WTC11 (cell line): Measurements from ENCODE around the gene CALML3. TPM values are rescaled to one million over a fixed set of nuclear protein-coding genes. Genes with fewer than 3 reads are reported as not detected.

Source experiments
- ATAC-seq: fragments of 200-7000 bp; cut with Tn5 transposase; 2 replicates; pipeline ENCODE4 v1.10.0; 2021; ENCODE audit warnings: mild to moderate bottlenecking, moderate library complexity
- CTCF ChIA-PET: fragments of 300-600 bp; sonication (Branson Sonifier 250); formaldehyde crosslinking; loops from one replicate; lab custom pipeline; 2021; ENCODE audit warnings: antibody characterized with exemption; lab: Charles Lee
- POLR2A ChIA-PET: fragments of 350-600 bp; sonication (Branson Sonifier 250); formaldehyde crosslinking; loops from one replicate; lab custom pipeline; 2021; ENCODE audit warnings: antibody characterized with exemption; lab: Charles Lee
- DNase-seq: peaks from one replicate; pipeline ENCODE4 v3.0.0; 2021; ENCODE audit warnings: low spot score
- H3K27ac Mint-ChIP-seq: 2 replicates; pipeline ENCODE4 v1.8.0; 2021; ENCODE audit warnings: mixed read lengths
- H3K27me3 Mint-ChIP-seq: 2 replicates; pipeline ENCODE4 v1.8.0; 2021; ENCODE audit warnings: low read depth, mild to moderate bottlenecking, moderate library complexity, mixed read lengths
- H3K36me3 Mint-ChIP-seq: 2 replicates; pipeline ENCODE4 v1.8.0; 2021; ENCODE audit warnings: mixed read lengths
- H3K4me1 Mint-ChIP-seq: 2 replicates; pipeline ENCODE4 v1.8.0; 2022; ENCODE audit warnings: mixed read lengths
- H3K4me3 Mint-ChIP-seq: 2 replicates; pipeline ENCODE4 v1.8.0; 2021; ENCODE audit warnings: mild to moderate bottlenecking, moderate library complexity, mixed read lengths
- H3K9me3 Mint-ChIP-seq: 2 replicates; pipeline ENCODE4 v1.8.0; 2021; ENCODE audit warnings: mixed read lengths
- CBFB ChIP-seq: sonication (generic); formaldehyde crosslinking; IDR thresholded peaks from 2 replicates; pipeline ENCODE4 v1.8.1; 2022; ENCODE audit warnings: mild to moderate bottlenecking, low read depth, missing genetic modification reagents
- FOXJ3 ChIP-seq: sonication (generic); formaldehyde crosslinking; IDR thresholded peaks from 2 replicates; pipeline ENCODE4 v1.9.0; 2021; ENCODE audit warnings: missing genetic modification reagents, mild to moderate bottlenecking, borderline replicate concordance
- FOXK1 ChIP-seq: sonication (generic); formaldehyde crosslinking; IDR thresholded peaks from 2 replicates; pipeline ENCODE4 v1.8.0; 2022; ENCODE audit warnings: mild to moderate bottlenecking, moderate library complexity, missing genetic modification reagents
- GABPB1 ChIP-seq: sonication (generic); formaldehyde crosslinking; IDR thresholded peaks from 2 replicates; pipeline ENCODE4 v1.8.1; 2023; ENCODE audit warnings: mild to moderate bottlenecking, missing genetic modification reagents
- HMGA2 ChIP-seq: fragments of 250-450 bp; sonication (Bioruptor Pico); IDR thresholded peaks from 2 replicates; pipeline ENCODE4 v1.4.0; 2021; ENCODE audit warnings: mild to moderate bottlenecking, moderate library complexity
- IRF2 ChIP-seq: sonication (generic); formaldehyde crosslinking; IDR thresholded peaks from 2 replicates; pipeline ENCODE4 v1.8.0; 2022; ENCODE audit warnings: low read depth, missing genetic modification reagents, borderline replicate concordance
- JAZF1 ChIP-seq: fragments of 250-450 bp; sonication (Bioruptor Pico); IDR thresholded peaks from 2 replicates; pipeline ENCODE4 v1.9.0; 2021; ENCODE audit warnings: moderate library complexity, mild to moderate bottlenecking, inconsistent platforms
- NFYB ChIP-seq: sonication (generic); formaldehyde crosslinking; conservative IDR thresholded peaks from 2 replicates; pipeline ENCODE4 v1.8.0; 2022; ENCODE audit warnings: low read depth, missing genetic modification reagents
- OVOL2 ChIP-seq: fragments of 250-450 bp; sonication (Bioruptor Pico); IDR thresholded peaks from 2 replicates; pipeline ENCODE4 v1.9.0; 2021; ENCODE audit warnings: mild to moderate bottlenecking, borderline replicate concordance
- SMAD3 ChIP-seq: sonication (generic); formaldehyde crosslinking; IDR thresholded peaks from 2 replicates; pipeline ENCODE4 v1.8.0; 2022; ENCODE audit warnings: missing genetic modification reagents, mild to moderate bottlenecking, borderline replicate concordance
- SP1 ChIP-seq: sonication (generic); formaldehyde crosslinking; conservative IDR thresholded peaks from 2 replicates; pipeline ENCODE4 v1.8.1; 2022; ENCODE audit warnings: missing genetic modification reagents
- TEAD4 ChIP-seq: sonication (generic); formaldehyde crosslinking; IDR thresholded peaks from 2 replicates; pipeline ENCODE4 v1.8.0; 2022; ENCODE audit warnings: mild to moderate bottlenecking, missing genetic modification reagents
- ZNF219 ChIP-seq: sonication (generic); formaldehyde crosslinking; IDR thresholded peaks from 2 replicates; pipeline ENCODE4 v1.8.0; 2023; ENCODE audit warnings: missing genetic modification reagents, mild to moderate bottlenecking, borderline replicate concordance
- ZNF263 ChIP-seq: sonication (generic); formaldehyde crosslinking; IDR thresholded peaks from 2 replicates; pipeline ENCODE4 v1.8.1; 2022; ENCODE audit warnings: low read depth, mild to moderate bottlenecking, moderate library complexity, missing genetic modification reagents
- ZNF416 ChIP-seq: fragments of 250-450 bp; sonication (Bioruptor Pico); IDR thresholded peaks from 2 replicates; pipeline ENCODE4 v1.9.0; 2021; ENCODE audit warnings: mild to moderate bottlenecking, inconsistent platforms
- ZNF423 ChIP-seq: fragments of 250-450 bp; sonication (Bioruptor Pico); IDR thresholded peaks from 2 replicates; pipeline ENCODE4 v2.1.2; 2022; ENCODE audit warnings: mild to moderate bottlenecking, moderate library complexity
- total RNA-seq: library from RNA; stranded (reverse); gene quantifications from 3 replicates; pipeline ENCODE4 v1.2.3, GENCODE V29; 2021
- TF ChIP-seq, protein P1 (sequence below): sonication (generic); formaldehyde crosslinking; IDR thresholded peaks from 2 replicates; pipeline ENCODE4 v1.8.1; 2023; ENCODE audit warnings: mild to moderate bottlenecking, missing genetic modification reagents
- TF ChIP-seq, protein P2 (sequence below): fragments of 250-450 bp; sonication (Bioruptor Pico); IDR thresholded peaks from 2 replicates; pipeline ENCODE4 v1.9.0; 2021; ENCODE audit warnings: mild to moderate bottlenecking, borderline replicate concordance
- TF ChIP-seq, protein P3 (sequence below): fragments of 200-600 bp; IDR thresholded peaks from 2 replicates; pipeline ENCODE4 v1.8.0; 2022; ENCODE audit warnings: antibody characterized with exemption
- TF ChIP-seq, protein P4 (sequence below): sonication (generic); formaldehyde crosslinking; IDR thresholded peaks from 2 replicates; pipeline ENCODE4 v1.8.0; 2022; ENCODE audit warnings: mild to moderate bottlenecking, missing genetic modification reagents
- TF ChIP-seq, protein P5 (sequence below): fragments of 250-450 bp; sonication (Bioruptor Pico); IDR thresholded peaks from 2 replicates; pipeline ENCODE4 v1.9.0; 2021; ENCODE audit warnings: mild to moderate bottlenecking

CALML3 gene
- total RNA-seq, 1 experiment from 2014 or later: not detected

DNA sequence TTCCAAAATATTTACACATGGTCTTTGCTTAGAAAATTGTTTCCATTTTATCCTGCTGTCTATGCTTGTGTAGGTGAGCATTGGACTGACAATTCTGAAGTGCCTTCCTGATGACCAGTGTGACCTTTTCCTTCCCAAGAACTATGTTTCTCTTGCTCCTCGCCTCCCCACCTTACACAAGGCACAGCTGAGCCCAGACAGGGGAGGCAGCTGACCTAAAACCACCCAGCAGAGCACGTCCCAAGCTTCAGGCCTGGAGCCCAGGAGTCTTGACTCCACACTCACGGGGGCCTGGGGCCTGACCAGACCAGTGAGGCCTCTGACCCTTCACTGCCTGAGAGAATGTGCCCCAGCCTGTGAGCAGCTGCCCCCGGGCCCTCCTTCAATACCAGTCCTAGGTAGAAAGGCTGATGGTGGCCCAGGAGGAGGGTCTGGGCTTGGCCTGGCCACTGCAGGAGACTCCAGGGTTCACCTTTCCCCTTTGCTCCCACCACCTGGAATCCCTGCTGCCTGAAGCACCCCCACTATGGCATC lies 32.4 kb upstream of the CALML3 start:
- Mint-ChIP-seq H3K27ac (no peak overlapping the region), H3K4me1 (peaks cover 12% of the 10 kb centered on the region), H3K9me3 (peaks cover 20% of the 10 kb centered on the region), H3K36me3 (peaks cover 16% of the 10 kb centered on the region), H3K27me3 (peaks cover 3% of the 10 kb centered on the region; the same call in 1 of the 2 replicates), H3K4me3 (no peak overlapping the region)
- ATAC-seq (no peak), DNase-seq (no peak)
- ChIA-PET CTCF (no interaction called here), POLR2A (no interaction called here)
- TF ChIP-seq HMGA2 (CRISPR knock-in tag): no peak
- TF ChIP-seq, protein P1, sequence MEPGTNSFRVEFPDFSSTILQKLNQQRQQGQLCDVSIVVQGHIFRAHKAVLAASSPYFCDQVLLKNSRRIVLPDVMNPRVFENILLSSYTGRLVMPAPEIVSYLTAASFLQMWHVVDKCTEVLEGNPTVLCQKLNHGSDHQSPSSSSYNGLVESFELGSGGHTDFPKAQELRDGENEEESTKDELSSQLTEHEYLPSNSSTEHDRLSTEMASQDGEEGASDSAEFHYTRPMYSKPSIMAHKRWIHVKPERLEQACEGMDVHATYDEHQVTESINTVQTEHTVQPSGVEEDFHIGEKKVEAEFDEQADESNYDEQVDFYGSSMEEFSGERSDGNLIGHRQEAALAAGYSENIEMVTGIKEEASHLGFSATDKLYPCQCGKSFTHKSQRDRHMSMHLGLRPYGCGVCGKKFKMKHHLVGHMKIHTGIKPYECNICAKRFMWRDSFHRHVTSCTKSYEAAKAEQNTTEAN (CRISPR knock-in tag): no peak
- no peak for TF ChIP-seq FOXJ3

DNA sequence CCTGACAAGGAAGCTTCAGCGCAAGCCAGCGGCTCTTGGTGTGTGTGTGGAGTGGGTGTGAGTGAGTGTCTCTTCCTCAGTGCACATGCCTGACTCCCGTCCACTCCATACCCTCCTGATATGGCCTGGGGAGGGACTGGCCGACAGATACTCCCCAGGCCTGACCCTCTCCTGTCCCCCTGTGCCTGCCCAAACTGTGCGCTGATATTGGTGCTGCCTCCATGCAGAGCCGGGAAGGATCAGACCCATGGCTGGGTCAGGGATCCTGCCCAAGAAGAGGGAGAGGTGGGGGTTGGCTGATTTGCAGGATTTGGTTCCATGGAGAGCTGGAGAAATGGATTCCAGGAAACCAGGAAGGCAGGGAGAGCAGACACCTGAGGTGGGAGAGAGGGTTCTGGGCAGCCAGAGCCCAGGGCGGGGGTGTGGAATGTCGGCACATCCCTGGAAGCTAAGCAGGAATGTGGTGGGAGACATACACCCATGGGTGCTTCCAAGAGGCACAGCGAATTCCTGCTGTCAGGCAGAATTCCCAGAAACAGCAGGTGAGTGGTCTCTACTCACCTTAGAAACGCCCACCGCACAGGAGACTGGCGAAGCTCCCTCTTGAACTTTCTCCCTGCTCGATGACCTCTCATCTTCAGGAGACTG lies 31.7 kb upstream of the CALML3 start:
- H3K27ac Mint-ChIP-seq: no peak overlapping the region
- CTCF ChIA-PET: no interaction called here
- POLR2A ChIA-PET: no interaction called here

DNA sequence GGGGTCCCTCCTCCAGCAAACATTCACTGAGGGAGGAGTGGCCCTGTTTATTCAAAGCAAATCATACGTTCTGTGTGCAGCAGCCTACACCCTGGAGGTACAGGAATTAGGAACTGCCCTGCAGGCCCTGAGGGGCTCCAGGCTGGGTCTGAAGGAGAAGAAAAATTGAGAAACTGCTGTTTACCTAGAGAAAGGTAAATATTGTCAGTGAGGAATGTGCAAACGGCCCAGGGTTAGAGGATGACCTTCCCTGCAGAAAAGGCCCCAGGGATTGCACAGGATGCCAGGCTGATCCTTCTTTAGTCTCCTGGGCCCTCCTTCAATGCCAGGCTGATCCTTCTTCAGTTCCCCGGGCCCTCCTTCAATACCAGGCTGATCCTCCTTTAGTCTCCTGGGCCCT lies 31.1 kb upstream of the CALML3 start:
- ChIA-PET CTCF (no interaction called here), POLR2A (no interaction called here)
- no peak overlapping the region for H3K27ac Mint-ChIP-seq
- peaks cover 16% of the 10 kb centered on the region for H3K36me3 Mint-ChIP-seq
- H3K27me3 Mint-ChIP-seq: peaks cover 3% of the 10 kb centered on the region; the same call in 1 of the 2 replicates
- no peak overlapping the region for H3K4me3 Mint-ChIP-seq
- DNase-seq (no peak), ATAC-seq (no peak)
- peaks cover 20% of the 10 kb centered on the region for H3K9me3 Mint-ChIP-seq
- peaks cover 3% of the 10 kb centered on the region for H3K4me1 Mint-ChIP-seq
- TF ChIP-seq, protein P2, sequence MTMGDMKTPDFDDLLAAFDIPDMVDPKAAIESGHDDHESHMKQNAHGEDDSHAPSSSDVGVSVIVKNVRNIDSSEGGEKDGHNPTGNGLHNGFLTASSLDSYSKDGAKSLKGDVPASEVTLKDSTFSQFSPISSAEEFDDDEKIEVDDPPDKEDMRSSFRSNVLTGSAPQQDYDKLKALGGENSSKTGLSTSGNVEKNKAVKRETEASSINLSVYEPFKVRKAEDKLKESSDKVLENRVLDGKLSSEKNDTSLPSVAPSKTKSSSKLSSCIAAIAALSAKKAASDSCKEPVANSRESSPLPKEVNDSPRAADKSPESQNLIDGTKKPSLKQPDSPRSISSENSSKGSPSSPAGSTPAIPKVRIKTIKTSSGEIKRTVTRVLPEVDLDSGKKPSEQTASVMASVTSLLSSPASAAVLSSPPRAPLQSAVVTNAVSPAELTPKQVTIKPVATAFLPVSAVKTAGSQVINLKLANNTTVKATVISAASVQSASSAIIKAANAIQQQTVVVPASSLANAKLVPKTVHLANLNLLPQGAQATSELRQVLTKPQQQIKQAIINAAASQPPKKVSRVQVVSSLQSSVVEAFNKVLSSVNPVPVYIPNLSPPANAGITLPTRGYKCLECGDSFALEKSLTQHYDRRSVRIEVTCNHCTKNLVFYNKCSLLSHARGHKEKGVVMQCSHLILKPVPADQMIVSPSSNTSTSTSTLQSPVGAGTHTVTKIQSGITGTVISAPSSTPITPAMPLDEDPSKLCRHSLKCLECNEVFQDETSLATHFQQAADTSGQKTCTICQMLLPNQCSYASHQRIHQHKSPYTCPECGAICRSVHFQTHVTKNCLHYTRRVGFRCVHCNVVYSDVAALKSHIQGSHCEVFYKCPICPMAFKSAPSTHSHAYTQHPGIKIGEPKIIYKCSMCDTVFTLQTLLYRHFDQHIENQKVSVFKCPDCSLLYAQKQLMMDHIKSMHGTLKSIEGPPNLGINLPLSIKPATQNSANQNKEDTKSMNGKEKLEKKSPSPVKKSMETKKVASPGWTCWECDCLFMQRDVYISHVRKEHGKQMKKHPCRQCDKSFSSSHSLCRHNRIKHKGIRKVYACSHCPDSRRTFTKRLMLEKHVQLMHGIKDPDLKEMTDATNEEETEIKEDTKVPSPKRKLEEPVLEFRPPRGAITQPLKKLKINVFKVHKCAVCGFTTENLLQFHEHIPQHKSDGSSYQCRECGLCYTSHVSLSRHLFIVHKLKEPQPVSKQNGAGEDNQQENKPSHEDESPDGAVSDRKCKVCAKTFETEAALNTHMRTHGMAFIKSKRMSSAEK (CRISPR knock-in tag): no peak
- TF ChIP-seq ZNF263 (CRISPR knock-in tag) (no peak), ZNF423 (CRISPR knock-in tag) (no peak), FOXK1 (CRISPR knock-in tag) (no peak), TEAD4 (CRISPR knock-in tag) (no peak), ZNF416 (no peak), JAZF1 (CRISPR knock-in tag) (no peak), ZNF219 (CRISPR knock-in tag) (no peak), CBFB (CRISPR knock-in tag) (no peak), SMAD3 (CRISPR knock-in tag) (no peak), NFYB (no peak), SP1 (CRISPR knock-in tag) (no peak), IRF2 (CRISPR knock-in tag) (no peak)
- TF ChIP-seq, protein P3, sequence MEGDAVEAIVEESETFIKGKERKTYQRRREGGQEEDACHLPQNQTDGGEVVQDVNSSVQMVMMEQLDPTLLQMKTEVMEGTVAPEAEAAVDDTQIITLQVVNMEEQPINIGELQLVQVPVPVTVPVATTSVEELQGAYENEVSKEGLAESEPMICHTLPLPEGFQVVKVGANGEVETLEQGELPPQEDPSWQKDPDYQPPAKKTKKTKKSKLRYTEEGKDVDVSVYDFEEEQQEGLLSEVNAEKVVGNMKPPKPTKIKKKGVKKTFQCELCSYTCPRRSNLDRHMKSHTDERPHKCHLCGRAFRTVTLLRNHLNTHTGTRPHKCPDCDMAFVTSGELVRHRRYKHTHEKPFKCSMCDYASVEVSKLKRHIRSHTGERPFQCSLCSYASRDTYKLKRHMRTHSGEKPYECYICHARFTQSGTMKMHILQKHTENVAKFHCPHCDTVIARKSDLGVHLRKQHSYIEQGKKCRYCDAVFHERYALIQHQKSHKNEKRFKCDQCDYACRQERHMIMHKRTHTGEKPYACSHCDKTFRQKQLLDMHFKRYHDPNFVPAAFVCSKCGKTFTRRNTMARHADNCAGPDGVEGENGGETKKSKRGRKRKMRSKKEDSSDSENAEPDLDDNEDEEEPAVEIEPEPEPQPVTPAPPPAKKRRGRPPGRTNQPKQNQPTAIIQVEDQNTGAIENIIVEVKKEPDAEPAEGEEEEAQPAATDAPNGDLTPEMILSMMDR: no peak
- TF ChIP-seq, protein P4, sequence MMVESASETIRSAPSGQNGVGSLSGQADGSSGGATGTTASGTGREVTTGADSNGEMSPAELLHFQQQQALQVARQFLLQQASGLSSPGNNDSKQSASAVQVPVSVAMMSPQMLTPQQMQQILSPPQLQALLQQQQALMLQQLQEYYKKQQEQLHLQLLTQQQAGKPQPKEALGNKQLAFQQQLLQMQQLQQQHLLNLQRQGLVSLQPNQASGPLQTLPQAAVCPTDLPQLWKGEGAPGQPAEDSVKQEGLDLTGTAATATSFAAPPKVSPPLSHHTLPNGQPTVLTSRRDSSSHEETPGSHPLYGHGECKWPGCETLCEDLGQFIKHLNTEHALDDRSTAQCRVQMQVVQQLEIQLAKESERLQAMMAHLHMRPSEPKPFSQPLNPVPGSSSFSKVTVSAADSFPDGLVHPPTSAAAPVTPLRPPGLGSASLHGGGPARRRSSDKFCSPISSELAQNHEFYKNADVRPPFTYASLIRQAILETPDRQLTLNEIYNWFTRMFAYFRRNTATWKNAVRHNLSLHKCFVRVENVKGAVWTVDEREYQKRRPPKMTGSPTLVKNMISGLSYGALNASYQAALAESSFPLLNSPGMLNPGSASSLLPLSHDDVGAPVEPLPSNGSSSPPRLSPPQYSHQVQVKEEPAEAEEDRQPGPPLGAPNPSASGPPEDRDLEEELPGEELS (CRISPR knock-in tag): no peak

More for the DNA sequence above, 31.7 kb upstream of the CALML3 start:
- no peak for DNase-seq
- no peak for TF ChIP-seq GABPB1 (CRISPR knock-in tag)
- no peak for TF ChIP-seq IRF2 (CRISPR knock-in tag)
- no peak for TF ChIP-seq OVOL2
- TF ChIP-seq ZNF423 (CRISPR knock-in tag): peak; percentile 36; the same call in 1 of the 2 replicates
- TF ChIP-seq CBFB (CRISPR knock-in tag): no peak
- TF ChIP-seq, protein P5, sequence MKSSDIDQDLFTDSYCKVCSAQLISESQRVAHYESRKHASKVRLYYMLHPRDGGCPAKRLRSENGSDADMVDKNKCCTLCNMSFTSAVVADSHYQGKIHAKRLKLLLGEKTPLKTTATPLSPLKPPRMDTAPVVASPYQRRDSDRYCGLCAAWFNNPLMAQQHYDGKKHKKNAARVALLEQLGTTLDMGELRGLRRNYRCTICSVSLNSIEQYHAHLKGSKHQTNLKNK (CRISPR knock-in tag): no peak
- ATAC-seq: no peak
- Mint-ChIP-seq H3K9me3 (peaks cover 20% of the 10 kb centered on the region), H3K27me3 (peaks cover 3% of the 10 kb centered on the region; the same call in 1 of the 2 replicates), H3K4me1 (peaks cover 7% of the 10 kb centered on the region), H3K4me3 (no peak overlapping the region), H3K36me3 (peaks cover 16% of the 10 kb centered on the region)
